ENCODE results near the gene SYT7. TPM values are rescaled to one million over a fixed set of nuclear protein-coding genes. Genes with fewer than 3 reads are reported as not detected.

The SYT7 gene
- polyA plus RNA-seq, 1 donor (not counting 4 experiments of a cell fraction or from before 2014, with no cell fraction given), result 2.6 TPM

GRCh38 chr11:61594907-61595257 lies 14.0 kb upstream of the SYT7 start:
- Histone ChIP-seq H3K4me1 (ENCODE audit: control insufficient read depth, extremely low read depth, insufficient read depth, low read length) (peaks cover 5% of the 10 kb centered on the region), H3K4me2 (ENCODE audit: control insufficient read depth, extremely low read depth, insufficient read depth, low read depth, low read length) (no peak overlapping the region), H3K4me3 (ENCODE audit: control insufficient read depth in 2 of 3, extremely low read depth in 1 of 3, insufficient read depth in 2 of 3, low read depth in 1 of 3, low read length in 3 of 3) (no peak overlapping the region), H4K20me1 (ENCODE audit: control insufficient read depth, extremely low read depth, insufficient read depth, low read length) (no peaks in the 10 kb centered on the region), H3K9me1 (ENCODE audit: control insufficient read depth, extremely low read depth, insufficient read depth, low read length) (no peaks in the 10 kb centered on the region), H3K9ac (ENCODE audit: control insufficient read depth, extremely low read depth, insufficient read depth, low read length) (no peak overlapping the region), H3K27me3 (ENCODE audit: control insufficient read depth, extremely low read depth, insufficient read depth, low read length) (peaks cover 25% of the 10 kb centered on the region), H3K36me3 (ENCODE audit: control insufficient read depth in 2 of 2, extremely low read depth in 1 of 2, insufficient read depth in 2 of 2, low read length in 2 of 2) (no peaks in the 10 kb centered on the region), H3K9me3 (ENCODE audit: control insufficient read depth, low read depth, low read length) (no peaks in the 10 kb centered on the region), H3K27ac (ENCODE audit: control insufficient read depth, insufficient read depth, low read length) (no peak overlapping the region), H2AFZ (ENCODE audit: control insufficient read depth, low read length) (no peak overlapping the region), H3K79me2 (ENCODE audit: control insufficient read depth, insufficient read depth, low read length) (no peaks in the 10 kb centered on the region)
- dilution Hi-C loops (cut with MboI; ENCODE audit: extremely low pct_ligation_motif_present, low sequenced_read_pairs), result no loop called here
- FAIRE-seq, result no peak
- TF ChIP-seq EZH2 (IDR thresholded peaks at IDR 0.05; ENCODE audit: low read length), result no peak
- no peak for TF ChIP-seq CTCF (optimal IDR thresholded peaks at IDR 0.05 in 1 of 3, IDR thresholded peaks at IDR 0.05 in 1 of 3, conservative IDR thresholded peaks at IDR 0.05 in 1 of 3; ENCODE audit: extremely low read depth in 1 of 3, insufficient read depth in 2 of 3, low read length in 3 of 3)
- no peak for DNase-seq (ENCODE audit: low read depth, low spot score)

GRCh38 chr11:61593151-61593550 lies 12.3 kb upstream of the SYT7 start:
- FAIRE-seq, result no peak
- no peak overlapping the region for H3K4me2 ChIP-seq (ENCODE audit: control insufficient read depth, extremely low read depth, insufficient read depth, low read depth, low read length)
- H3K27ac ChIP-seq (ENCODE audit: control insufficient read depth, insufficient read depth, low read length), result no peak overlapping the region
- no peak for DNase-seq (ENCODE audit: low read depth, low spot score)
- H3K4me3 ChIP-seq (ENCODE audit: control insufficient read depth in 2 of 3, extremely low read depth in 1 of 3, insufficient read depth in 2 of 3, low read depth in 1 of 3, low read length in 3 of 3), result no peak overlapping the region
- H2AFZ ChIP-seq (ENCODE audit: control insufficient read depth, low read length), result no peak overlapping the region
- H3K27me3 ChIP-seq (ENCODE audit: control insufficient read depth, extremely low read depth, insufficient read depth, low read length), result peaks cover 24% of the 10 kb centered on the region
- H3K4me1 ChIP-seq (ENCODE audit: control insufficient read depth, extremely low read depth, insufficient read depth, low read length), result peaks cover 6% of the 10 kb centered on the region
- no peaks in the 10 kb centered on the region for H3K9me1 ChIP-seq (ENCODE audit: control insufficient read depth, extremely low read depth, insufficient read depth, low read length)
- no peaks in the 10 kb centered on the region for H3K9me3 ChIP-seq (ENCODE audit: control insufficient read depth, low read depth, low read length)
- TF ChIP-seq CTCF (optimal IDR thresholded peaks at IDR 0.05 in 1 of 3, IDR thresholded peaks at IDR 0.05 in 1 of 3, conservative IDR thresholded peaks at IDR 0.05 in 1 of 3; ENCODE audit: extremely low read depth in 1 of 3, insufficient read depth in 2 of 3, low read length in 3 of 3) (no peak), EZH2 (IDR thresholded peaks at IDR 0.05; ENCODE audit: low read length) (no peak)
- no peaks in the 10 kb centered on the region for H3K36me3 ChIP-seq (ENCODE audit: control insufficient read depth in 2 of 2, extremely low read depth in 1 of 2, insufficient read depth in 2 of 2, low read length in 2 of 2)
- no peak overlapping the region for H3K9ac ChIP-seq (ENCODE audit: control insufficient read depth, extremely low read depth, insufficient read depth, low read length)
- dilution Hi-C loops (cut with MboI; ENCODE audit: extremely low pct_ligation_motif_present, low sequenced_read_pairs), result no loop called here
- no peaks in the 10 kb centered on the region for H3K79me2 ChIP-seq (ENCODE audit: control insufficient read depth, insufficient read depth, low read length)
- no peaks in the 10 kb centered on the region for H4K20me1 ChIP-seq (ENCODE audit: control insufficient read depth, extremely low read depth, insufficient read depth, low read length)
